ENCODE data around the gene MRPL21.

MRPL21 gene

DNA sequence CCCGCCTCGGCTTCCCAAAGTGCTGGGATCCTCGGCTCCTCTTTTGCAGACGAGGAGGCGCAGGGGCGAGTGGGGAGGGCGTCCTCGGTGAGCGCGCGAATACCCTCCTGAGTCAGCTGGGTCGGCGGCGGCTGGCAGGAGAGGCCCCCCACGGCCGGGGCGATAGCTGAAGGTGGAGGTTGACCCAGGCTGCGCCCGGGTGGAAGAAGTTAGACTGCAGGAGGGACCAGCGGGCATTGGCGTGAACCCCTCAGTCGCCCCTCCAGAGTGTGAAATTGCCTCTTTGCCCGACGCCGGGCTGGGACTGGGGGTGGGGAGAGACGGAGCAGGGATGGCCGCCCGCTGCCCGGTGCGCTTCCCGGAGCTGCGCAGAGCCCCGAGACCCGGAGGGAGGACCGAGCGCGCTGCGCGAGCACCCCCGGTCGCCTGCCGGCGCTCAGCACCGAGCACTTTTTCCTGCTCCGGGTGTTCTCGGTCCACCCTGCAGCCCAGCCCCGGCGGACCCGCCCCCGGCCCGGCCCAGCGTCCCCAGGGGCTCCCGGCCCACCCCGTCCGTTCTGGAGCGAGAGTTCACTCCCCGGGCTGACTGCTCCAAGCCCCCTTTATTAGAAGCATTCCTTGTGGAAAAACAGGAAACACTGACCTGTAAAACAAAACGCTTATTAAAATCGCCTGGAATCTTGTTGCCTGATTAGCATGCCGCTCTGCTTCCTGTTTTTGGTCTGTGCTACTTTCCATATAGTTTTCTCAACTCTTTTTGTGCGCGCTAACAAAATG lies 48.2 kb downstream of the MRPL21 start:
- POLR2A ChIA-PET (ENCODE audit: low non-redundant PET), result no interaction called here
- TF ChIP-seq CTCF (conservative IDR thresholded peaks at IDR 0.05; ENCODE audit: low read depth), result no peak
- DNase-seq (ENCODE audit: low spot score), result no peak
- CTCF ChIA-PET, result no interaction called here
- H3K27ac ChIP-seq, result no peak overlapping the region

GRCh38 chr11:68854273-68854958 lies 49.2 kb downstream of the MRPL21 start:
- TF ChIP-seq CTCF (conservative IDR thresholded peaks at IDR 0.05; ENCODE audit: low read depth), result no peak
- DNase-seq (ENCODE audit: low spot score), result no peak
- no peak overlapping the region for H3K27ac ChIP-seq
- ChIA-PET POLR2A (ENCODE audit: low non-redundant PET) (no interaction called here), CTCF (no interaction called here)

GRCh38 chr11:68852628-68853027 lies 51.0 kb downstream of the MRPL21 start:
- no peak for TF ChIP-seq CTCF (conservative IDR thresholded peaks at IDR 0.05; ENCODE audit: low read depth)
- no peak overlapping the region for H3K27ac ChIP-seq
- ChIA-PET CTCF (interaction anchor here (0.6 to 0.8 kb wide), 4 partner anchors 8 to 279 kb away, joined by 3 to 4 read pairs (median 3); no protein-coding TSS in a partner anchor), POLR2A (ENCODE audit: low non-redundant PET) (no interaction called here)
- no peak for DNase-seq (ENCODE audit: low spot score)

GRCh38 chr11:68848429-68848828 lies 55.2 kb downstream of the MRPL21 start:
- TF ChIP-seq CTCF (conservative IDR thresholded peaks at IDR 0.05; ENCODE audit: low read depth), result no peak
- no peak overlapping the region for H3K27ac ChIP-seq
- DNase-seq (ENCODE audit: low spot score), result no peak
- ChIA-PET POLR2A (ENCODE audit: low non-redundant PET) (no interaction called here), CTCF (interaction anchor here (0.7 kb wide), 1 partner anchor 30 kb away, joined by 3 read pairs; no protein-coding TSS in a partner anchor)

DNA sequence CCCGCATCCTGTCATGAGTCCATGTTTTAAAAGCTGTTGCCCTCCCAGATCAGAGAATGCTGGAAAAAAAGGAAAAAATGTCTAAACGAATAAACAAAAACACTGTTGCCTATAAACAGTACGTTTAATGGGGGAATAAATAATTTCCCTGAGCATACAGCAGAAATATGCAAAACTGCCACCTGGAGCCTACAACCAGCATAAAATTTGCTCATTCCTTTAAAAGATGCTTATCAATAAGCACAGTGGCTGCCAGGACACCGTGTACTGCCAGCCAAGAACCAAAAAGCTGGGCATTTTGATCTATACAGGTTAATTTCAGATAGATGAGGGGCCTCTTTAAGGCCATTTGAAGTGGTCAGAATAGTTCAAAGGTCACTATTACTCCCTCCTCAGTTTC lies 56.2 kb downstream of the MRPL21 start:
- no peak overlapping the region for H3K27ac ChIP-seq
- CTCF ChIA-PET, result no interaction called here
- TF ChIP-seq CTCF (conservative IDR thresholded peaks at IDR 0.05; ENCODE audit: low read depth), result no peak
- POLR2A ChIA-PET (ENCODE audit: low non-redundant PET), result no interaction called here
- no peak for DNase-seq (ENCODE audit: low spot score)

GRCh38 chr11:68845351-68846002 lies 58.2 kb downstream of the MRPL21 start:
- no peak for DNase-seq (ENCODE audit: low spot score)
- ChIA-PET POLR2A (ENCODE audit: low non-redundant PET) (no interaction called here), CTCF (interaction anchor here (1.2 kb wide), 1 partner anchor 8 kb away, joined by 3 read pairs; no protein-coding TSS in a partner anchor)
- H3K27ac ChIP-seq, result no peak overlapping the region
- TF ChIP-seq CTCF (conservative IDR thresholded peaks at IDR 0.05; ENCODE audit: low read depth), result no peak

All from RWPE1 (cell line).